Nephron (organoid): ENCODE data around the gene OBSCN.

ENCODE experiments used
- H3K27ac Mint-ChIP-seq, 3 experiments: 2 replicates each; pipeline ENCODE4 v1.8.0; 2020; ENCODE audit warnings: mixed read lengths in 3 of 3, mild to moderate bottlenecking in 2 of 3, moderate library complexity in 1 of 3
- H3K27me3 Mint-ChIP-seq: 2 replicates; pipeline ENCODE4 v1.8.0; 2021; ENCODE audit warnings: low read depth, mild to moderate bottlenecking, moderate library complexity, mixed read lengths
- H3K36me3 Mint-ChIP-seq: 2 replicates; pipeline ENCODE4 v1.8.0; 2020; ENCODE audit warnings: low read depth, mixed read lengths
- H3K4me1 Mint-ChIP-seq: 2 replicates; pipeline ENCODE4 v1.8.0; 2020; ENCODE audit warnings: mixed read lengths
- H3K4me3 Mint-ChIP-seq, 3 experiments: 2 replicates each; pipeline ENCODE4 v1.8.0; 2020; ENCODE audit warnings: mild to moderate bottlenecking in 3 of 3, mixed read lengths in 3 of 3, moderate library complexity in 2 of 3
- H3K9me3 Mint-ChIP-seq: 2 replicates; pipeline ENCODE4 v1.8.0; 2020; ENCODE audit warnings: mixed read lengths
- CTCF ChIP-seq, 3 experiments: fragments of 200-600 bp; sonication (generic); IDR thresholded peaks; one replicate each; pipeline ENCODE4 v1.5.0; 2021; ENCODE audit warnings: antibody characterized with exemption in 3 of 3; ENCODE audit not compliant: unreplicated experiment in 3 of 3

OBSCN gene

GRCh38 chr1:228329887-228330286 lies 122.0 kb downstream of the OBSCN start:
- peaks cover 4% of the 10 kb centered on the region for H3K9me3 Mint-ChIP-seq
- no peak overlapping the region for H3K4me3 Mint-ChIP-seq
- no peaks in the 10 kb centered on the region for H3K27me3 Mint-ChIP-seq
- peaks cover 30% of the 10 kb centered on the region for H3K36me3 Mint-ChIP-seq
- no peak overlapping the region for H3K27ac Mint-ChIP-seq
- no peak for TF ChIP-seq CTCF (IDR thresholded peaks at IDR 0.05; ENCODE audit: unreplicated experiment in 3 of 3)
- no peaks in the 10 kb centered on the region for H3K4me1 Mint-ChIP-seq

GRCh38 chr1:228332797-228333738 lies 125.2 kb downstream of the OBSCN start:
- Mint-ChIP-seq H3K27me3 (no peaks in the 10 kb centered on the region), H3K4me1 (no peaks in the 10 kb centered on the region), H3K36me3 (peaks cover 8% of the 10 kb centered on the region), H3K9me3 (no peaks in the 10 kb centered on the region), H3K27ac (no peak overlapping the region), H3K4me3 (no peak overlapping the region)
- no peak for TF ChIP-seq CTCF (IDR thresholded peaks at IDR 0.05; ENCODE audit: unreplicated experiment in 3 of 3)

GRCh38 chr1:228333739-228334115 lies 125.9 kb downstream of the OBSCN start:
- TF ChIP-seq CTCF (IDR thresholded peaks at IDR 0.05; ENCODE audit: unreplicated experiment in 3 of 3), result no peak
- H3K27ac Mint-ChIP-seq, result no peak overlapping the region
- H3K36me3 Mint-ChIP-seq, result peaks cover 8% of the 10 kb centered on the region
- no peaks in the 10 kb centered on the region for H3K27me3 Mint-ChIP-seq
- H3K4me3 Mint-ChIP-seq, result no peak overlapping the region
- H3K9me3 Mint-ChIP-seq, result no peaks in the 10 kb centered on the region
- no peaks in the 10 kb centered on the region for H3K4me1 Mint-ChIP-seq

- H3K36me3 Mint-ChIP-seq, result peaks cover 12% of the 10 kb centered on the region
- no peaks in the 10 kb centered on the region for H3K9me3 Mint-ChIP-seq
- TF ChIP-seq CTCF (IDR thresholded peaks at IDR 0.05; ENCODE audit: unreplicated experiment in 3 of 3), result no peak
- no peak overlapping the region for H3K27ac Mint-ChIP-seq
- no peak overlapping the region for H3K4me3 Mint-ChIP-seq
- no peaks in the 10 kb centered on the region for H3K4me1 Mint-ChIP-seq
- H3K27me3 Mint-ChIP-seq, result no peaks in the 10 kb centered on the region
These were observed 126.5 kb downstream of the OBSCN start for GRCh38 chr1:228334226-228334935.

GRCh38 chr1:228334954-228335353 lies 127.1 kb downstream of the OBSCN start:
- no peak for TF ChIP-seq CTCF (IDR thresholded peaks at IDR 0.05; ENCODE audit: unreplicated experiment in 3 of 3)

More at GRCh38 chr1:228334954-228335353, 127.1 kb downstream of the OBSCN start:
- Mint-ChIP-seq H3K4me3 (no peak overlapping the region), H3K36me3 (peaks cover 17% of the 10 kb centered on the region), H3K4me1 (no peaks in the 10 kb centered on the region), H3K27me3 (no peaks in the 10 kb centered on the region), H3K27ac (no peak overlapping the region), H3K9me3 (no peaks in the 10 kb centered on the region)
